SU-DHL-6 (cell line): ENCODE data around the gene SUV39H1.

Source experiments
- CTCF ChIP-seq: fragments of 200-600 bp; sonication (generic); IDR thresholded peaks from one replicate; pipeline ENCODE4 v1.5.1; 2017; ENCODE audit warnings: antibody characterized with exemption, mild to moderate bottlenecking, low read length, moderate library complexity; ENCODE audit not compliant: insufficient read depth, poor library complexity, severe bottlenecking
- EZH2phosphoT487 ChIP-seq: fragments of 200-600 bp; sonication (generic), shearing (Covaris generic); conservative IDR thresholded peaks from 2 replicates; pipeline ENCODE4 v1.6.1; 2018; ENCODE audit warnings: mild to moderate bottlenecking, antibody characterized with exemption, low read length, moderate library complexity, mixed read lengths

GRCh38 chrX:48726596-48726995, 30.1 kb downstream of the SUV39H1 start:
- TF ChIP-seq CTCF (no peak), EZH2phosphoT487 (no peak)
